H9 (cell line): Measurements from ENCODE around the gene SLC12A8. TPM values are rescaled to one million over a fixed set of nuclear protein-coding genes. Genes with fewer than 3 reads are reported as not detected.

Source experiments
- DNase-seq: peaks from one replicate; pipeline ENCODE4 v3.0.0-alpha.2; 2017
- H2AFZ ChIP-seq: one replicate; pipeline ENCODE4 v1.6.1; 2013; ENCODE audit warnings: mild to moderate bottlenecking, low read length, control low read depth, moderate library complexity
- H2AK5ac ChIP-seq: 2 replicates; pipeline ENCODE4 v1.6.1; 2013; ENCODE audit warnings: low read length, control low read depth, mixed read lengths; ENCODE audit not compliant: insufficient read length
- H2BK120ac ChIP-seq: one replicate; pipeline ENCODE4 v1.6.1; 2013; ENCODE audit warnings: low read depth, mild to moderate bottlenecking, low read length, control low read depth, inconsistent platforms; ENCODE audit not compliant: poor library complexity, severe bottlenecking
- H2BK12ac ChIP-seq: 2 replicates; pipeline ENCODE4 v1.6.1; 2013; ENCODE audit warnings: low read length, control low read depth, mixed read lengths, low read depth; ENCODE audit not compliant: insufficient read length
- H2BK15ac ChIP-seq: 2 replicates; pipeline ENCODE4 v1.6.1; 2013; ENCODE audit warnings: low read depth, low read length, control low read depth
- H2BK20ac ChIP-seq: one replicate; pipeline ENCODE4 v1.6.1; 2013; ENCODE audit warnings: low read depth, mild to moderate bottlenecking, low read length, control low read depth, inconsistent platforms; ENCODE audit not compliant: poor library complexity, severe bottlenecking
- H2BK5ac ChIP-seq: 2 replicates; pipeline ENCODE4 v1.6.1; 2013; ENCODE audit warnings: low read length, control low read depth, mixed read lengths; ENCODE audit not compliant: insufficient read length
- H3K14ac ChIP-seq: 2 replicates; pipeline ENCODE4 v1.6.1; 2013; ENCODE audit warnings: low read length, control low read depth; ENCODE audit not compliant: insufficient read depth
- H3K18ac ChIP-seq: 2 replicates; pipeline ENCODE4 v1.6.1; 2013; ENCODE audit warnings: low read depth, mild to moderate bottlenecking, mixed read lengths, low read length, control low read depth; ENCODE audit not compliant: insufficient read length
- H3K23ac ChIP-seq: 2 replicates; pipeline ENCODE4 v1.6.1; 2013; ENCODE audit warnings: low read length, control low read depth, mixed read lengths, low read depth; ENCODE audit not compliant: insufficient read length
- H3K23me2 ChIP-seq: 2 replicates; pipeline ENCODE4 v1.6.1; 2013; ENCODE audit warnings: low read depth, mild to moderate bottlenecking, mixed read lengths, low read length, control low read depth; ENCODE audit not compliant: insufficient read length, poor library complexity, severe bottlenecking
- H3K27ac ChIP-seq: 2 replicates; pipeline ENCODE4 v1.5.1; 2013; ENCODE audit warnings: low read length, control low read depth, mixed read lengths, low read depth; ENCODE audit not compliant: insufficient read length
- H3K27me3 ChIP-seq: 2 replicates; pipeline ENCODE4 v1.6.1; 2013; ENCODE audit warnings: low read length, control low read depth, inconsistent platforms; ENCODE audit not compliant: insufficient read depth
- H3K4ac ChIP-seq: 2 replicates; pipeline ENCODE4 v1.6.1; 2013; ENCODE audit warnings: low read depth, mild to moderate bottlenecking, control low read depth, inconsistent platforms, low read length, moderate library complexity
- H3K4me1 ChIP-seq: 2 replicates; pipeline ENCODE4 v1.6.1; 2013; ENCODE audit warnings: low read length, control low read depth, inconsistent platforms; ENCODE audit not compliant: insufficient read depth
- H3K4me2 ChIP-seq: 2 replicates; pipeline ENCODE4 v1.6.1; 2013; ENCODE audit warnings: low read length, control low read depth, mixed read lengths; ENCODE audit not compliant: insufficient read length, insufficient read depth
- H3K56ac ChIP-seq: 2 replicates; pipeline ENCODE4 v1.6.1; 2013; ENCODE audit warnings: low read depth, mild to moderate bottlenecking, mixed read lengths, low read length, control low read depth; ENCODE audit not compliant: insufficient read length
- H3K79me1 ChIP-seq: 2 replicates; pipeline ENCODE4 v1.6.1; 2013; ENCODE audit warnings: low read depth, mild to moderate bottlenecking, moderate library complexity, low read length, control low read depth, inconsistent platforms; ENCODE audit not compliant: insufficient read depth, poor library complexity, severe bottlenecking
- H3K79me2 ChIP-seq: 2 replicates; pipeline ENCODE4 v1.6.1; 2013; ENCODE audit warnings: low read length, control low read depth, inconsistent platforms; ENCODE audit not compliant: insufficient read depth
- H3K9ac ChIP-seq: 2 replicates; pipeline ENCODE4 v1.6.1; 2013; ENCODE audit warnings: low read length, control low read depth, mixed read lengths; ENCODE audit not compliant: insufficient read length; ENCODE audit errors: extremely low read depth
- H3K9me3 ChIP-seq: one replicate; pipeline ENCODE4 v1.6.1; 2013; ENCODE audit warnings: low read depth, low read length, inconsistent platforms; ENCODE audit not compliant: control insufficient read depth
- H3T11ph ChIP-seq: one replicate; pipeline ENCODE4 v1.6.1; 2013; ENCODE audit warnings: mild to moderate bottlenecking, low read length, control low read depth, inconsistent platforms
- H4K20me1 ChIP-seq: one replicate; pipeline ENCODE4 v1.6.1; 2013; ENCODE audit not compliant: control insufficient read depth, insufficient read length, insufficient read depth
- H4K5ac ChIP-seq: 2 replicates; pipeline ENCODE4 v1.6.1; 2013; ENCODE audit warnings: low read depth, mild to moderate bottlenecking, mixed read lengths, low read length, control low read depth; ENCODE audit not compliant: insufficient read length
- H4K8ac ChIP-seq: replicated peaks from 2 replicates; pipeline ENCODE4 v1.6.1; 2013; ENCODE audit warnings: low read length, control low read depth, mixed read lengths, low read depth; ENCODE audit not compliant: insufficient read length
- H4K91ac ChIP-seq: 2 replicates; pipeline ENCODE4 v1.6.1; 2013; ENCODE audit warnings: low read depth, mild to moderate bottlenecking, moderate library complexity, mixed read lengths, low read length, control low read depth; ENCODE audit not compliant: insufficient read length
- H3K27ac Mint-ChIP-seq, 3 experiments: 2 replicates in 2 of 3; 3 replicates in 1 of 3; pipeline ENCODE4 v1.8.0; 2020 to 2021; ENCODE audit warnings: mixed read lengths in 3 of 3, mild to moderate bottlenecking in 1 of 3, moderate library complexity in 1 of 3
- H3K27me3 Mint-ChIP-seq: 2 replicates; pipeline ENCODE4 v1.8.0; 2021; ENCODE audit warnings: low read depth, mild to moderate bottlenecking, moderate library complexity, mixed read lengths
- H3K36me3 Mint-ChIP-seq, 3 experiments: 2 replicates in 2 of 3; 3 replicates in 1 of 3; pipeline ENCODE4 v1.8.0; 2020 to 2021; ENCODE audit warnings: low read depth in 3 of 3, mixed read lengths in 3 of 3; ENCODE audit not compliant: insufficient read depth in 1 of 3
- H3K4me1 Mint-ChIP-seq, 2 experiments: 2 replicates each; pipeline ENCODE4 v1.8.0; 2020; ENCODE audit warnings: mixed read lengths in 2 of 2
- H3K4me3 Mint-ChIP-seq, 2 experiments: 2 replicates in 1 of 2; 3 replicates in 1 of 2; pipeline ENCODE4 v1.8.0; 2020 to 2021; ENCODE audit warnings: mild to moderate bottlenecking in 2 of 2, mixed read lengths in 2 of 2, moderate library complexity in 1 of 2
- H3K9me3 Mint-ChIP-seq, 2 experiments: 2 replicates in 1 of 2; 3 replicates in 1 of 2; pipeline ENCODE4 v1.8.0; 2020; ENCODE audit warnings: mild to moderate bottlenecking in 2 of 2, mixed read lengths in 2 of 2, moderate library complexity in 1 of 2
- CTCF ChIP-seq: fragments of 200-600 bp; sonication (generic); conservative IDR thresholded peaks from 3 replicates; pipeline ENCODE4 v1.8.0; 2021; ENCODE audit warnings: antibody characterized with exemption, mild to moderate bottlenecking
- total RNA-seq: library from RNA; stranded (reverse); gene quantifications from 2 replicates; pipeline ENCODE4 v1.2.1, GENCODE V29; 2021

The SLC12A8 gene
- total RNA-seq, 1 experiment from 2014 or later, result 8.2 TPM

GRCh38 chr3:125245521-125245920 is 33.0 kb upstream of the SLC12A8 start:
- H4K91ac ChIP-seq, result no peak overlapping the region
- DNase-seq, result no peak
- no peaks in the 10 kb centered on the region for H3K23me2 ChIP-seq
- no peak overlapping the region for H2BK12ac ChIP-seq
- H3K4ac ChIP-seq, result no peak overlapping the region
- no peak overlapping the region for H3K14ac ChIP-seq
- H3K9me3 Mint-ChIP-seq, result no peaks in the 10 kb centered on the region
- no peak overlapping the region for H2AFZ ChIP-seq
- H3T11ph ChIP-seq, result no peak overlapping the region
- no peak overlapping the region for H3K56ac ChIP-seq
- H3K4me1 Mint-ChIP-seq, result 0 out of 4 replicates have a peak, but pooled peaks cover 0 to 3% of the 10 kb centered on the region in 2 experiments
- H3K36me3 Mint-ChIP-seq, result no peaks in the 10 kb centered on the region; a peak in 1 of 7 replicates
- no peak overlapping the region for H2BK20ac ChIP-seq
- no peak overlapping the region for H3K23ac ChIP-seq
- H2BK15ac ChIP-seq, result no peak overlapping the region
- H2BK120ac ChIP-seq, result no peak overlapping the region
- no peak overlapping the region for H4K8ac ChIP-seq
- no peaks in the 10 kb centered on the region for H3K27me3 ChIP-seq
- H4K5ac ChIP-seq, result no peak overlapping the region
- no peaks in the 10 kb centered on the region for H3K4me1 ChIP-seq
- no peaks in the 10 kb centered on the region for H3K9me3 ChIP-seq
- no peak overlapping the region for H3K18ac ChIP-seq
- H3K79me1 ChIP-seq, result no peaks in the 10 kb centered on the region
- no peaks in the 10 kb centered on the region for H4K20me1 ChIP-seq
- H2BK5ac ChIP-seq, result no peak overlapping the region
- H2AK5ac ChIP-seq, result no peak overlapping the region
- no peak for TF ChIP-seq CTCF
- H3K4me2 ChIP-seq, result no peak overlapping the region
- H3K9ac ChIP-seq, result no peak overlapping the region
- H3K79me2 ChIP-seq, result no peaks in the 10 kb centered on the region
- H3K4me3 Mint-ChIP-seq, result no peak overlapping the region
- no peaks in the 10 kb centered on the region for H3K27me3 Mint-ChIP-seq
- no peak overlapping the region for H3K27ac ChIP-seq
- no peak overlapping the region for H3K27ac Mint-ChIP-seq
